HCT116 (cell line): ENCODE measurements around the gene MYO1E.

Source experiments
- CEBPB ChIP-seq: IDR thresholded peaks from 2 replicates; pipeline ENCODE4 v1.6.1; 2012; ENCODE audit warnings: low read depth
- EZH2 ChIP-seq: fragments of 200-600 bp; sonication (generic); IDR thresholded peaks from 2 replicates; pipeline ENCODE4 v1.6.1; 2017; ENCODE audit warnings: antibody characterized with exemption, mixed run types
- EZH2phosphoT487 ChIP-seq: fragments of 200-600 bp; IDR thresholded peaks from 2 replicates; pipeline ENCODE4 v1.6.1; 2018; ENCODE audit warnings: antibody characterized with exemption, borderline replicate concordance
- MAX ChIP-seq: IDR thresholded peaks from 2 replicates; pipeline ENCODE4 v1.6.1; 2012
- SRF ChIP-seq: IDR thresholded peaks from 2 replicates; pipeline ENCODE4 v1.6.1; 2012; ENCODE audit warnings: low read depth

- TF ChIP-seq MAX (no peak), EZH2phosphoT487 (no peak), CEBPB (no peak), EZH2 (no peak), SRF (no peak)
Measured at GRCh38 chr15:59338414-59338813, 34.3 kb downstream of the MYO1E start.
